Stimulated activated CD8-positive, alpha-beta memory T cell treated with anti-CD3 and anti-CD28 coated beads, Interleukin-15, amount 100 ng/mL, for 48 hours (primary cell): ENCODE data around the gene PRKAR1A.

Experiments
- DNase-seq, 2 donors: peaks; one replicate each; pipeline ENCODE4 v3.0.0-alpha.2; 2020; ENCODE audit warnings: low read depth in 2 of 2

PRKAR1A gene

GRCh38 chr17:68541816-68542215 is 29.6 kb downstream of the PRKAR1A start:
- no peak for DNase-seq

- DNase-seq = no peak
Measured at GRCh38 chr17:68542698-68543463, 30.7 kb downstream of the PRKAR1A start.

GRCh38 chr17:68544111-68544915 is 32.1 kb downstream of the PRKAR1A start:
- DNase-seq = no peak

GRCh38 chr17:68556551-68556950 is 44.3 kb downstream of the PRKAR1A start:
- no peak for DNase-seq

DNA sequence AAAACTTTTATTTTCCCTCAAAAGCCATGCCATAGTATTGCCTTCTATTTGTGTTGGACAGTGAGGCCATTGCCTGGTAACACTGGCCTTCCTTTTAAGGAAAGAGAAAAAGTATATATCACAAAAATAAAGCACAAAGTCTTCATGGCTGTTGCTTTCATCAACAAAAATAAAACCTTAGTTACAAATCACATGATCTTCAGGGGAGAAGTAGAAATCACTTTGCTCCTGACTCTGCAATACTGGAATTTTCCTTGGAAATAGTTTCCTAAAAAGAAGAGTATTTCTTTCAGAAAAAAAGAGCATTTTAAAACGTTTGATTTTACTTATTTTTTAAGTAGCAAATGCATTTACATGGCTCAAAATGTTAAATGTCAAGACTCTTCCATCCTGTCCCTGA is 47.1 kb downstream of the PRKAR1A start:
- no peak for DNase-seq

DNA sequence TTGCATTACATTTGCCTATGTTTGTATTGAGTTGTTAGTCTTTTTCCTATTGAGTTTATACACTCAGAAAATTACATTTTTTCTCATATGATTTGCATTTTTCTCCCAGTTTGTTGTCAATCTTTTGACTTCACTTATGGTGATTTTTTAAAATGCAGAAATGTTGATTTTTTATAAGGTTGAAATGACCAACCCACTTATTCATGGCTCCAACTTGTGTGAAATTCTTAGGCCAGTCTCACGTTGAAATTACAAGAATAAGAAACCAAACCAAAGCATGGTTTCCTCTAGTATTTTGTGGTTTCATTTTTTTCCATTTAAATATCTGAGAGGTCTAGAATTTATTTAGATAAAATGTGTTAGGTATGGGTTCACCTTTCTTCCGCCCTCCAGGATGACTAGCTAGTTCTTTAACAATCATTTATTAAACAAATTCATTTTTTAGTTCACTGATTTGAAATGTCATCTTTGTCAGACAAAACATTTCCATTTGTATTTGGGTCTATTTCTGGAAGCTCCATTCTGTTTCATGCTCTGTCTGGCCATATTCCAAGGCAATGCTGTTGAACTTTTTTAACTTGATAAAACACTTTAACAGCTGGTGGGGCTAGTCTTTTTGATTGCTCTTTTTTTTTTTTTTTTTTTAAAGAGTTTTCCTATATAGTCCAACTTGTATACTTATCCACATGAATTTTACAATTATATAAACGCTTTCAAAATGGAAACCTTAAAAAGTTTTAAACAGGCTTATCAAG is 48.9 kb downstream of the PRKAR1A start:
- no peak for DNase-seq

DNA sequence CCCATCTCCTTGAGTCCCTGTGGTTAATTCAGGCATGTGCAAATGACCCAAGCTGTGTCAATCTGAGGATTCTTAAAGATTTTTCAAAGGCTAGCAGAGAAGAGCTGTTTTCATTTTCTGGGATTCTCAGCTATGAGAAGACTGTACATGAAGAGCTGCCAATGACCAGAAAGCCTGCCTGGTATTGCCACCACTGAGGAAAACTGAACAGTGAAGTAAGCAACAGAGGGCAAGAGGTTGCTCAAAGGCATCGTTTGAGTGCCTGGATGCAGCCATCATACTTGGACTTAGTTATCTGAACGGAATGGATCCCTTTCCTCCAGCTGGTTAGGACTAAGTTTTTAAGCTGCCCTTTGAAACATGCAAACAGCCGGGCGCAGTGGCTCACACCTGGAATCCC is 50.5 kb downstream of the PRKAR1A start:
- no peak for DNase-seq

DNA sequence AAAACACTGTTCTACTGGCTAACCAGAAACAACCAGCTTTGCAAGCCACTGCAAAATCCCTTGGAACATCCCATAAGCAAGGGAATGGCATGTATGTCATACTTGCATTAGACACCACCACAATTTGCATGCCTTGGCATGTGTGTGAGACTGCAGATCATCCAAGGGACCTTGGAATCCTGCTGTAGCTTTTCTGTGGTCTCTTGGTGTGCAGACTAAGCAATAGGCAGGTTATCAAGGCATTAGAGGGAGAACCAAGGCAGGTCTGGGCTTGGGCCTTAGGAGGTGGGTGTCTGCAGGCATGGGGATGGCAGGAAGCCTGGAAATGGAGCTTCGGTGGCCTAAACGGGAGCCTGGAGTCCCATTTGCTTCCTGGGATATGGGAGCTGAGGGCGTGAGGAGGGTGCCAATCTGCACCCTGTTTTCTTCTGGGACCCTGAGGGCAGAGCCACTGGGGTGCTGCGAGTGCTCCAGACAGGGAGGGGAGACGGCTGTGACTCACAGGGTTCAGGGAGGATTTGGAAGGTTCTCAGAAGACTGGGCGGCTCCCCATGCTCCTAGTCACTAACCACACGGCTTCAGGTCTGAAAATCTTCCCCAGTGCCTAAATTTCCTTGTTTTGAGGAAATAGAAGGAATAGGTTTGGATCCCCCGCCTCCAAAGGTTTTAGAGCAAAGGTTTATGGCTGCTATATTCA is 52.3 kb downstream of the PRKAR1A start:
- no peak for DNase-seq

DNA sequence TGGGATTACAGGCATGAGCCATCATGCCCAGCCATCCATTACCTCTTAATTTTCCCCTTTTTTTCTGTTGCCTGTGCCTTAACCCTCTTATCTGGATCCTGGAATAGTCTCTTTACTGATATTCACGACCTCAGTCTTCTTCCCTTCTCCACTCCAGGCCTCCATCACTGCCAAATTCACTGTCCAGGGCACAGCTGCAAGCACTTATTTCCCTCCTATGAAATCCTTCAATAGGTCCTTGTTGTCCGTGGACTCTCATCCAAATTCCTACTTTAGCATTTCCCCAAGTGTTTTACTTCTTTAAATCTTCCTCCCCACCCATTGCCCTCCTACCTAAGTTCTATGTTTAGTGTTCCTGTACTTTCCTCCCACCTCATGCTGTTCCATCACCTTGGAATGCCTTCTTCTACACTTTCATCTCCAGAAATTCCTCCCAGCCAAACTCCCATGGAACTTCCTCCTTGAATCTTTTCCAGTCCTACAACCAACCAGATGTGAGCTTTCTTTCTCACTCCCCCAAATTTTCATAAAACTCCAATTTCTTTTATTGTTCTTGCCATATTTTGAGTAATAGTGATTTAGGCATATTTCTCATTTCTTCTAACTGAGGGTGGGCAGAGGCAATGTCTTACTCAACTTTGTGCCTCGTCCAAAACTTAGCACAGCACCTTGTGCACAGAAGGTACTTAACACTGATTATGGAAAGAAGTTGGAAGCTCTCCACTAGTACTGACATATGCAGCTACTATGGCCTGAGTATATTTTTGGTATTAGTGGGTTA is 53.6 kb downstream of the PRKAR1A start:
- DNase-seq = no peak

DNA sequence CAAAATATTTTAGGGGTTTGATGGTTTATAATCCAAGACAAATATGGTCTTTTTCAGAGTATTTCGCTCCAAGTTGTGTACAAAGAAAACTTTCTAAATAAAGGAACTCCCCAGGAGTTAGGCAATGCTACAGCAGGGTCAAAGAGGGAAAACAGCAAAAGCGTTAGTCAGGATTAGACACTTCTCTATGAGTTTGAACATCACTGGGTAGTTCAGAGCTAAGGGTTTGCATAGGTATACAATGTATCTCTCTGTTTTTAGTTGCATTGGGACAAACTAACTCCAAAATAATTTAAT is 54.2 kb downstream of the PRKAR1A start:
- DNase-seq = no peak

GRCh38 chr17:68567035-68567434 is 54.8 kb downstream of the PRKAR1A start:
- no peak for DNase-seq

DNA sequence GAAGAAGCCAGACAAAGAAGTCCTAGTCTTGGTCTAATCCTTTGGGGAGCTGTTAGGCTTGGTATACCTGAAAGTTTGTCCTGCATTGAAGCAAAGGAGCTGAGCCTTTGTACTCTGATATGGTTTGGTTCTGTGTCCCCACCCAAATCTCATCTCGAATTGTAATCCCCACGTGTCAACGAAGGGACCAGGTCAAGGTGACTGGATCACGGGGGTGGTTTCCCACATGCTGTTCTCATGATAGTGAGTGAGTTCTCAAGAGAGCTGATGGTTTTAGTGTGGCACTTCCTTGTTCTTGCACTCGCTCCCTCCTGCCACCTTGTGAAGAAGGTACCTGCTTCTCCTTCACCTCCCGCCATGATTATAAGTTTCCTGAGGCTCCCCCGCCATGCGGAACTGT is 55.4 kb downstream of the PRKAR1A start:
- DNase-seq = no peak

- no peak for DNase-seq
Measured at GRCh38 chr17:68568581-68568980, 56.4 kb downstream of the PRKAR1A start.

GRCh38 chr17:68569346-68569745 is 57.1 kb downstream of the PRKAR1A start:
- no peak for DNase-seq

GRCh38 chr17:68570526-68570925 is 58.3 kb downstream of the PRKAR1A start:
- no peak for DNase-seq

DNA sequence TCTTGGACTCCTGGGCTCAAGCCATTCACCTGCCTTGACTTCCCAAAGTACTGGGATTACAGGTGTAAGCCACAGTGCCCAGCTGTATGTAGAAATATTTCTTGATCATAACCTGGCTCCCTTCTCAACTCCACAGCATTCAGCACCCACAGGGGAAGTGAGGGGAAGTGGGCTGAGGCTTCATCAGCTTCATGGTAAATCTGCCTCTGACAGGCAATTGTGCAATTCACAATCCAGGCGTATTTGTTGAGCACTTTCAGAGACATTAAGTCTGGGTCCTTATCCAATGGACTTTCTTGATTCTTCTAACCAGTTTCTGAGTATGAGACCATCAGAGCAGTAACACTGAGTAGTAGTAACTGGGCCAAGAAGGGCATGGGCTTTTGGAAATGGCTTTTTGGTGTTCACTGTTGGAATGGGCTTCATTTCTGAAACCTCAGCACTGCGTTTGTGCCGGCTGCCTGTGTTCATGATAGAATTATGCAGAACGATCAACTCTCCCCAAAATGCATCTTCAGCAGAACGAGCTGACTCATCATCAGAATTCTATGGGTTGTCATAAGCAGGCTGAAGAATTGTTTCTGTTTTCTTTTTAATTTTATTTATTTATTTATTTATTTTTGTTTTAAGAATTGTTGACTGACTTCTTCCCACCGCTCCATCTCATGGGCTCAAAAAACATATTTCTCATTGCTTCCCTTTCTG is 60.1 kb downstream of the PRKAR1A start:
- no peak for DNase-seq

DNA sequence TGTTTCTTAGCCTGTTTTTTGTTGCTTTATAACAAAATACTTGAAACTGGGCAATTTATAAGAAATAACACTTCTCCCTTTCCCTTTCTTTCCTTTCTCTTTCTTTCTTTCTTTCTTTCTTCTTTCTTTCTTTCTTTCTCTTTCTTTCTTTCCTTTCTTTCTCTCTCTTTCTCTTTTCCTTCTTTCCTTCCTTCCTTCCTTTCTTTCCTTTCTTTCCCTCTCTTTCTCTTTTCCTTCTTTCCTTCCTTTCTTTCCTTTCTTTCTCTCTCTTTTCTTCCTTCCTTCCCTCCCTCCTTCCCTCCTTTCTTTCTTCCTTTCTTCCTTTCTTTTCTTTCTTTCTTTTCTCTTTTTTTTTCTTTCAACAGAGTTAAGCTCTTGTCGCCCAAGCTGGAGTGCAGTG is 61.1 kb downstream of the PRKAR1A start:
- DNase-seq = no peak

- DNase-seq = no peak
Measured at GRCh38 chr17:68576137-68576536, 63.9 kb downstream of the PRKAR1A start.

GRCh38 chr17:68576811-68577496 is 64.7 kb downstream of the PRKAR1A start:
- no peak for DNase-seq

- DNase-seq = no peak
Measured at GRCh38 chr17:68577497-68577821, 65.2 kb downstream of the PRKAR1A start.
